ENCODE measurements around the gene SLC25A21. TPM values are rescaled to one million over a fixed set of nuclear protein-coding genes. Genes with fewer than 3 reads are reported as not detected.

The SLC25A21 gene
- polyA plus RNA-seq, 1 experiment: 1.5 TPM

- no peaks in the 10 kb centered on the region for H3K9me3 ChIP-seq (ENCODE audit: control insufficient read depth, insufficient read depth, low read length)
- no peak overlapping the region for H3K4me3 ChIP-seq (ENCODE audit: low read depth, low read length)
- ChIA-PET POLR2A (no interaction called here), CTCF (no interaction called here)
- TF ChIP-seq CTCF (IDR thresholded peaks at IDR 0.05; ENCODE audit: low read depth, low read length): no peak
- DNase-seq (ENCODE audit: low read depth, low spot score): no peak
- H3K27ac ChIP-seq (ENCODE audit: low read depth, low read length): no peak overlapping the region
- no peaks in the 10 kb centered on the region for H3K27me3 ChIP-seq (ENCODE audit: control insufficient read depth, insufficient read depth, low read length)
These were observed 159.3 kb downstream of the SLC25A21 start for GRCh38 chr14:37013078-37013477.

GRCh38 chr14:36998686-36999085 lies 173.7 kb downstream of the SLC25A21 start:
- H3K27me3 ChIP-seq (ENCODE audit: control insufficient read depth, insufficient read depth, low read length): no peaks in the 10 kb centered on the region
- H3K27ac ChIP-seq (ENCODE audit: low read depth, low read length): no peak overlapping the region
- ChIA-PET CTCF (no interaction called here), POLR2A (no interaction called here)
- no peak for TF ChIP-seq CTCF (IDR thresholded peaks at IDR 0.05; ENCODE audit: low read depth, low read length)
- DNase-seq (ENCODE audit: low read depth, low spot score): no peak
- no peaks in the 10 kb centered on the region for H3K9me3 ChIP-seq (ENCODE audit: control insufficient read depth, insufficient read depth, low read length)
- H3K4me3 ChIP-seq (ENCODE audit: low read depth, low read length): no peak overlapping the region

- TF ChIP-seq CTCF (IDR thresholded peaks at IDR 0.05; ENCODE audit: low read depth, low read length): no peak
- no peaks in the 10 kb centered on the region for H3K9me3 ChIP-seq (ENCODE audit: control insufficient read depth, insufficient read depth, low read length)
- ChIA-PET POLR2A (no interaction called here), CTCF (no interaction called here)
- no peak overlapping the region for H3K27ac ChIP-seq (ENCODE audit: low read depth, low read length)
- H3K27me3 ChIP-seq (ENCODE audit: control insufficient read depth, insufficient read depth, low read length): no peaks in the 10 kb centered on the region
- DNase-seq (ENCODE audit: low read depth, low spot score): no peak
- no peak overlapping the region for H3K4me3 ChIP-seq (ENCODE audit: low read depth, low read length)
These were observed 174.6 kb downstream of the SLC25A21 start for GRCh38 chr14:36997843-36998242.

GRCh38 chr14:36996857-36997590 lies 175.4 kb downstream of the SLC25A21 start:
- no peak for TF ChIP-seq CTCF (IDR thresholded peaks at IDR 0.05; ENCODE audit: low read depth, low read length)
- Histone ChIP-seq H3K27me3 (ENCODE audit: control insufficient read depth, insufficient read depth, low read length) (no peaks in the 10 kb centered on the region), H3K27ac (ENCODE audit: low read depth, low read length) (no peak overlapping the region), H3K4me3 (ENCODE audit: low read depth, low read length) (no peak overlapping the region), H3K9me3 (ENCODE audit: control insufficient read depth, insufficient read depth, low read length) (no peaks in the 10 kb centered on the region)
- ChIA-PET CTCF (interaction anchor here (0.6 to 1.0 kb wide), 2 partner anchors 152 to 233 kb away, joined by 3 read pairs; no protein-coding TSS in a partner anchor), POLR2A (no interaction called here)
- no peak for DNase-seq (ENCODE audit: low read depth, low spot score)

GRCh38 chr14:36996133-36996856 lies 176.1 kb downstream of the SLC25A21 start:
- no peak for DNase-seq (ENCODE audit: low read depth, low spot score)
- Histone ChIP-seq H3K9me3 (ENCODE audit: control insufficient read depth, insufficient read depth, low read length) (no peaks in the 10 kb centered on the region), H3K27me3 (ENCODE audit: control insufficient read depth, insufficient read depth, low read length) (no peaks in the 10 kb centered on the region), H3K27ac (ENCODE audit: low read depth, low read length) (no peak overlapping the region), H3K4me3 (ENCODE audit: low read depth, low read length) (no peak overlapping the region)
- TF ChIP-seq CTCF (IDR thresholded peaks at IDR 0.05; ENCODE audit: low read depth, low read length): no peak
- ChIA-PET CTCF (interaction anchor here (1.0 kb wide), 1 partner anchor 153 kb away, joined by 3 read pairs; no protein-coding TSS in a partner anchor), POLR2A (no interaction called here)
